GM19099 (cell line): Measurements from ENCODE around the gene TSPOAP1.

Experiments
- POLR2A ChIP-seq: IDR thresholded peaks from 3 replicates; pipeline ENCODE4 v1.6.1; 2011; ENCODE audit warnings: low read depth; ENCODE audit not compliant: insufficient read length; ENCODE audit errors: extremely low read depth

Gene TSPOAP1

DNA sequence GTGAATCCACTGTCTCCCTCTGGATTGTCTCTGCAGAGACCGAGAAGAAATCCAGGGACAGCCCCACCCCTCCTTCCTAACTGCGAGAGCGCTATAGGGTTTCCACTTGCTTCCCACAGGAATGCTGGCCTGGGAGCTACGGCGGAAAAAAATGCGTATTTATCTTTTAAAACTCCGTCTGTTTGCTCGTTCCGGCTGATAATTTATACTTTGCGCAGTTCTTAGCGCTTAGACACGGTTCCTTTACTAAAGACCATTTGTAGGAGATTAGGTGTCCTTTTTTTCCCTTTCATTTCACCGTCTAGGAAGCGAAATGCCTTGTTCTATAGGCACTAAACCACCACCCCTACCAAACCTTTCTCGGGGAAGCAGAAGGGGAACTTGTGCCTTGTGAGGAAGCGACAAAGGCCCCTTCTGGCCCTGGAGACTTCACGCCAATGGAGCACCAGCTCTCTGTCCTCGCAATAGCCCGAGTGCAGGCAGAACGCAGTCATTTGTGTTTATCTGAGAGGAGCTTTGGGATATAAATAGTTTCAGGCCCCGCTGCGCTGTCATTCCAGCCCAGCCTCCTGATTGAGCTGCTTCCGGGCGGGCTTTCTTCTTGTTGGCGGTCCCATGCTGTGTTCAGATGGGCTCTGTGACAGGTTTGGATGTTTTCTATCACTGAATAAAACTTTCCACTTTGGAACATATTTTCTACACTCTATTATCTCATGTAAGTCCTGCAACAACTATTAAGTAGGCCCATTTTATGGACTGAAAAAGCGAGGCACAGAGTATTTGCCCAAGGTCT, 24.2 kb upstream of the TSPOAP1 start:
- TF ChIP-seq POLR2A, result peak; percentile 34

DNA sequence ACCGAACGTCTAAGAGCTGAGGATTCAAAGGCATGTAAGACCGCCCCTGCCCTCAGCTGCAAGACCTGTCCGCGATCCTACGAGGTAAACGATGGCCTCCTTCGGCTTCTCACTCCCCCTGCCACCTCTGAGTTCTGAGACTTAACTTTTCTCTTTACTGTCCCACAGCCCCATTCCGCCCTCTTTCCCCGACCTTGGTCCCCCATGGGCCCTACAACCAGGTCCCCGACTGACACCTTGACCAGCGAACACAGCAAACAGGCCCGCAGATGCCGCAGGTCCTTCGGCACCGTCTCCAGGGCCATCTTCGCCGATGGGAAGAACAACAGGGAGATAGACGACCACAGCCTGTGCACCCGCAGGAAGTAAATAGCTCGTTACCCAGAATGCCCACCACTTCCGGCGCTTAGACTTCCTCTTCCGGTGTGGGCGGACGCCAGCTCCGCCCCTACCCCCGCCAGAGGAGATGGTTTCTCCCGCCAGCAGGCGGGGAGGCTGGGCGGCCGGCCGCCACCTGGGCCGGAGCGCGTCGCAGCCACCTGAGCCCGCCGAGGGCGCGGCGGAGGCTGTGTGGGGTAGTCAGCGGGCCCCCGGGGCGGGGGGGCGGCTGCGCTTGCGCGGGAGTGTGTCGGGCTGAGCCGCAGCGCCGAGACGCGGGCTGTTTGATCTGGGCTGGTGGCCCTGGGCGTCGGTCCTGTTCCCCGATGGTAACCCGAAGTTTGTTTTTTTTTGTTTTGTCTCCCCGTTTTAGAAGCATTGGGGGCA, 23.4 kb upstream of the TSPOAP1 start, which contains the start of gene SUPT4H1:
SUPT4H1 (minus strand) TSS at position 371 of the 765 bp plus-strand sequence; CDS start at position 305, 66 bp downstream.
- peak; percentile 93 for TF ChIP-seq POLR2A

DNA sequence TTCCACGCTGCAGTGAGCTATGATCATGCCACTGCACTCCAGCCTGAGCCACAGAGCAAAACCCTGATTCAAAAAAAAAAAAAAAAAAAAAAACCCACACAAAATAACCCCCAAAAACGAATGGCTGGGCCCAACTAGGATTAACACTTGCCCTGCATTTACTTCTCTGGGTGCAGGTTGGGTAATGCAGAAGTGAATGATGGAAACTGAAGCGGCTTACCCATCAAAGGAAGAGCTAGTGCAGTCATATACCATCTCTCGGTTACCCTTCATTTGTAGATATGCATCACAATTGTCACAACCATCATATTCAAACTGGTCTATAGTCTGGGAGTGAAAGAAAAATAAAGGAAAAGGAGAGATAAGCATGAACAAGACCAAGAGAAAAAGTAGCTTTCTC, 22.6 kb upstream of the TSPOAP1 start:
- TF ChIP-seq POLR2A, result no peak

DNA sequence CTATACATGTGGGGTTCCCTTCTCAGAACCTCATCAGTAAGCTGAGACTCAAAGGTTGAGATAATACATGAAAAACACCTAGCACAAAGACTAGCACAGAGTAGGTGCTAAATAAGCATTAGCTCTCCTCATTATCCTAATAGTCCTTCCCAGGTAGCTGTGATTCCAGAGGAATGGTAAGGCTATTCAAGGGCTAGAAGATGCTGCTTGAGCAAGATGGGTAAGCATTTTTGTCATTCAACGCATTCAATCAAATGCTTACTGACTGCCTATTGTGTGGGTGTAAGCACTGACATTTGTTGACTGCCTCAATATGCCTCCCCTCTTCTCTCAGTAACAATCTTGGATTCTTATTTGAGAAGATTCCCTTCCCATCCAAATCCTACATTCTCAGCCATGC, 19.4 kb upstream of the TSPOAP1 start:
- TF ChIP-seq POLR2A, result no peak

DNA sequence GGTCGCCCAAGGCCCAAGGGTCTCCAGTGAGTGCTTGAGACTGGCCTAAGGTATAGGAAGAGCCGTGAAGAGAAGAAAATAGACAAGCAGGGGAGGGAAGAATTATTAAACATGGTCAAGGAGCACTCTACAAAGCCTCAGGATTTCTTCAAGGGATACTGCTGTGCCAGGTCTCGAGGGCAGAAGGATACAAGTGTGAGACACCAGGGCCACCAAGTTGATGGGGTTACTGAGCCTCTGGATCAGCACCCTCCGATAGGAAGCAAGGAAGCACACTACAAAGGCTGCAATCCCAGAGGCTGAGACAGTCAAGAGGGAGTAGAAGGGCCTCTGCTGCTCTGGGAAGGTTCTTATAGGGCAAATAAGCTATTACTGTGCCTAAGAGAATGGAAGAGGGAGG, 16.9 kb upstream of the TSPOAP1 start:
- no peak for TF ChIP-seq POLR2A

DNA sequence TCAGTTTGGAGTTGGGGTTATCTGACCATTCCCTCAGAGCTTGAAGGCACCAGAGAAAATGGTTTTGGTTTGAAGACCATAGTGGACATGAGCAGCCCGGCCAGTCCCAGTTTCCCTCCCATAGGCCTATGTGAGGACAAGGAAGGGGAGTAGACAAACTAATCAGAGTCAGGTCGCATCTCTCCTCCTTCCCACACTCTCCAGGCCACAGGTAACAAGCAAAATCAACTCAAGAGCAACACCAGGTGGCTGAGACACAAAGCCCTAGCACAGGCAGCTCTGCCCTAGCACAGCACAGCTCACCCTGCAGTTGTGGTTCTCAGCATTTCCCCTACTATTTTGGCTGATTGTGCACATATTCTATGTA, 16.2 kb upstream of the TSPOAP1 start:
- no peak for TF ChIP-seq POLR2A

DNA sequence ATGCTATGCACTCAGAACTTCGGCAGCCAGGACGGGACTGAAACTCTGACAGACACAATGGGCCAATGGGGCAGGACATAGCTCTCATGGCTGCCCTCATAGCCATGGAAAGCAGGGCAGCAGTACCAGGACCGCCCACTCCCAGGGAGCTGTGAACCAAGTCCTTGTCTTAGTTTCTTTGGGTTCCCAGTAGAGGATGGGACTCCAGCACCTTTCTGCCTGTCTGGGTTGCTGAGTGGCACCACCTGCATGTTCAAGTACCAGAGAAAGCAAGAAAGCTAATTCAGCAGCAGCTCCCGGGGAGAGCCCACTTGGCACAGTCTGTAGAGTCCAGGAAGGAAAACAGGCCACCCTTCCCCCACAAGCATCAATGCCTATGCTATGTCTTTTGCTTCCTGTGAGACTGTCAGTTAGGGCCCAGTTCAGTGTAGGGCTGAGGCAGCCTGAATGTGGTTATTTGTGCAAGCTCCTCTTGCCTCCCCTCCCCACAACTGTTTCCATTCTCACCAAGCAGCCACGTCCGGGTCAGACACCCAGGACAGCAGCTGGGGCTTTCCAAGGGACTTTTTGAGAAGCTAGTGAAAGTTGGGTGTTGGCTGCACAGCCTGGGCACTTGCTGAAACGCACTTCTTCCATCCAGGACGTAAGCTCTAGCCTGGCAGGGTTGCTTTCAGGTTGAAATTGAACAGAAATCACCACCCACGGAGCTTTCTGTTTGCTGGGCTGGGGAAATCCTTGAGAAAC, 15.6 kb upstream of the TSPOAP1 start:
- peak; percentile 9 for TF ChIP-seq POLR2A

DNA sequence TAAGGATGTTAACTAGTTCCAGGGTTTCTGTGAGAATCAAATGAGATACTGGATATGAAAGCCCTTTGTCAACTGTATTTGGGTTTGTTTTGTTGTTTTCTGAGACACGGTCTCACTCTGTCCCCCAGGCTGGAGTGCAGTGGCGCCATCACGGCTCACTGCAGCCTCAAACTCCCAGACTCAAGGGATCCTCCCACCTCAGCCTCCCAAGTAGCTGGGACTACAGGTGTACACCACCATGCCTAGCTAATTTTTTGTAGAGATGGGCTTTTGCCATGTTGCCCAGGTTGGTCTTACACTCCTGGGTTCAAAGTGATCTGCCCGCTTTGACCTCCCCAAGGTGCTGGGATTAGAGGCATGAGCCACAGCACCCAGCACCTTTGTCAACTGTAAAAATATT, 14.5 kb upstream of the TSPOAP1 start:
- TF ChIP-seq POLR2A, result no peak

DNA sequence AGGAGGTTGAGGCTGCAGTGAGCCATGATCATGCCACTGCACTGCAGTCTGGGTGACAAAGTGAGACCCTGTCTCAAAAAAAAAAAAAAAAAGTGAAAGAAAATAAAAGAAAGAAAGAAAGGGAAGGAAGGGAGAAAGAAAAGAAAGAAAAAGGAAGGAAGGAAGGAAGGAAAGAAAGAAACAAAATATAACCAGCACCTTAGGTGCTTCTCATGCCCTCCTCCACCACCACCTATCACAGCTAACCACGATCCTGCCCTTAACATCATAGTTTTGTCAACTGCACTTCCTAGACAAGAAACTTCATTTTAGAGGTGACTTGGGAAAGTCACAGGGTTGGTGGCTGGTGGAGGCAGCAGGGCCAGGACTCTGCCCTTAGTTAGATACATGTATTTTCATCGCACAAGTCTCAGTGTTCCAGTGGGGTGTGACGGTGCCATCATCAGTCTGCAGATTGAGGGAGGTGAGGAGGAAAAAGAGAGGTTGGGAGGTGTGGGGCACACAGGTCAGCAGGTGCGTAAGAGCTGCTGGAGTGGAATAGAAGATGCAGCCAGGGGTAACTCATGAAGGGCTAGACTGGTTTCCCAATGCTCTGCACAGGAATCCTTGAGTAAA, 13.4 kb upstream of the TSPOAP1 start:
- no peak for TF ChIP-seq POLR2A

DNA sequence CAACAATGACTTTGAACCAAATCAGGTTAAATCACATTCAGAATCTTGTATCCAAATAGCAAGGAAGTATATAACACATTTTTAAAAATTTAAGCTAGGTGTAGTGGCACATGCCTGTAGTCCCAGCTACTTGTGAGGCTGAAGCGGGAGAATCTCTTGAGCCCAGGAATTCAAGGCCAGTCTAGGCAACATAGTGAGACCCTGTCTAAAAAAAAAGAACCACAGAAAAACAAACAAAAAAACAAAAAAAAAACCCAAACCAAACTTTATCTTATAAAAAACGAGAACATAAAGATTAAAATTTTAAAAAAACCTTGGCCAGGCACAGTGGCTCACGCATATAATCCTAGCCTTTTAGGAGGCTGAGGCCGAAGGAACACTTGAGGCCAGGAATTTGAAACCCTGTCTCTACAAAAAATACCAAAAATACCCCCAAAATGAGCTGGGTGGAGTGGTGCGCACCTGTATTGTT, 11.8 kb upstream of the TSPOAP1 start:
- TF ChIP-seq POLR2A, result no peak

DNA sequence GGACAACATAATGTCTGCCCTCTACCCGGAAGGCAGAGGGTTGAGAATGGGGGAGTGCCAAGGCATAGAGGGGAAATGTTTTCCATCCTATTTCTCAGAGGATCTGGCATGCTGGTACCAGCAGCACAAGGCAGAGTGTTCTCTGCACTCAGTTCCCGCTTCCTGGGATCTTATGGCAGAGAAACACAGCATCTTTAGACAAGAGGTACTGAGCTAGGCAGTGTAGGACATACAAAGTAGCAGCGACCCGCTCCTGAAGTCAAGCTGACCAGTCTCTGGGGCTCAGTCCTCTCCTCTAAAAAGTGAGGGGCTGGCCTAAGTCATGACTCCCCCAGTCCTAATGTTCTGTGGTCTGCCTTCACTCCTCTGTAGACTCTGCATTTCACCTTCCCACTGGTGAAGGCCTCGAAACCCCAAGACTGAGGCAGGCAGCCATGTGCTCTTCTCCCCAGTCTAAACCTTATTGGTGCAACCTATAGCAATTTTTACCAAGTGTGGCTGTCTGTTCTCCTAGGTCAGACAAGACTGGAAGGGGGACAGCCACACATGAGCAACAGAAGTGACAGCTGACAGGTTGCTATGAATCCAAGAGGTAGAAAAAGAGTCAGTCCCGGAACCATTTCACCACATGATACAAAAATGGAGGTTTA, 11.3 kb upstream of the TSPOAP1 start:
- TF ChIP-seq POLR2A, result no peak

DNA sequence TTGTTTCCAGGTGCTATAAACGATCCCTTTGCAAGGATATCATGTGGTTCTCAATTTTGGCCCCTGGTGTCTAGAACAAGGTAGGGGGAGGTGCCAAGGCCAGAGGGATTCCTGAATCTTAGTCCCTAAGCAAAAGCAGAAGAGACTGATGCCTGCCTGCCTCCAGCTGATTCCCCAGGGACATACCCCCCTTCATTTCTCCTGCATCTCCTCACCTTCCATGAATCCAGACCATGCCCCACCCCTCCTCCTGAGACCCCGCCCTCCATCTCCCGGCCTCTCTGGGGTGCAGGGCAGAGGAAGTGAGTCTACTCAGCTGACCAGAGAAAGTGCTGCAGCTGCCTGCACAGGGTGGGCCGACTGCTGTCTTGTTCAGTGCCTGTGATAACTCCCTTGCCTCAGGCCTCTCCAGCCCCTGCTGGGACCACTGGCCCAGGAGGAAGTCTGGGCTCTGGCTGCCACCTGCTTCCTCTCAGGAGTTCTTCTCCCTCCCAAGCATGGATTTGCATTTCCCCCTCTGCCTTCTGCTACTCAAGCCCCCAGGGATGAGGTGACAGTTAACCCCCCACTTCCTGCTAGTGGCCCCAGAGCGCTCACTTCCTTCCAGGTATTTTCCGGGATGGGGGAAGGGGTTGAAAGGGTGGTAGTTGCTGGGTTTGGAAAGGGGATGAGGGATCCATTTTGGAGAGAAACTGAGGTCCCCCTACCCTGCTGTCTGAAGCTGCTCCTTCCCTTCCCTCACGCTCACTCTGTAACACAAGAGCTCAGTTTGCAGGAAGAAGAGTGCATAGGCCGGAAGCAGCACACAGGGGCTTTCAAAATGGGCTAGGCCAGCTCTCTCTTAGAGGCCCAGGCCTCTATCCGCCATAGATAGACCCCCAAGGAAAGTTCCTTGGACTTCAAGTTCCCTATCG, 10.5 kb upstream of the TSPOAP1 start:
- TF ChIP-seq POLR2A, result no peak

DNA sequence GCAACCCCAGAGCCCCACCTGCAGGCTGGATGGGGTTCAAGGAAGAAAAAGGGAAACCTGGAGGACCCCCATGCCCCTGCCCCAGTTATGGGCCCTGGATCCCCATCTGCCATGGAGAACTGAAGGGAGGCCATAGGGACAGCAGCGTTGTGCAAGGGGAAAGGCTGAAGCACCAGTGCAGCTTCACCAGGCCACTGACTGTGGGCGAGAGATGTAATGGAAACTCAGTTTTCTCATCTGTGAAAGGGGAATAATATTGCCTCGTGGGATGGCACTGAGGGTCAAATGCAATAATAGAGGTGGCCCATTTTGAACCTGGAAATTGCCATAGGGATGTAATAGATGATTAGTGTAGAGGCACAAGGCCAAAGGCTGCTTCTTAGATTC, 9.9 kb upstream of the TSPOAP1 start:
- no peak for TF ChIP-seq POLR2A
